HG03460 (cell line): Measurements from ENCODE around the gene LGSN.
"Not testable (repeated sequence)": the region's sequence is repeated elsewhere in the genome, so short reads cannot be mapped to it uniquely, and the experiment has no call there.

Experiments used
- ATAC-seq: cut with Tn5 transposase; IDR thresholded peaks from one replicate; pipeline ENCODE4 v1.9.1; 2021; ENCODE audit not compliant: unreplicated experiment

The LGSN gene

DNA sequence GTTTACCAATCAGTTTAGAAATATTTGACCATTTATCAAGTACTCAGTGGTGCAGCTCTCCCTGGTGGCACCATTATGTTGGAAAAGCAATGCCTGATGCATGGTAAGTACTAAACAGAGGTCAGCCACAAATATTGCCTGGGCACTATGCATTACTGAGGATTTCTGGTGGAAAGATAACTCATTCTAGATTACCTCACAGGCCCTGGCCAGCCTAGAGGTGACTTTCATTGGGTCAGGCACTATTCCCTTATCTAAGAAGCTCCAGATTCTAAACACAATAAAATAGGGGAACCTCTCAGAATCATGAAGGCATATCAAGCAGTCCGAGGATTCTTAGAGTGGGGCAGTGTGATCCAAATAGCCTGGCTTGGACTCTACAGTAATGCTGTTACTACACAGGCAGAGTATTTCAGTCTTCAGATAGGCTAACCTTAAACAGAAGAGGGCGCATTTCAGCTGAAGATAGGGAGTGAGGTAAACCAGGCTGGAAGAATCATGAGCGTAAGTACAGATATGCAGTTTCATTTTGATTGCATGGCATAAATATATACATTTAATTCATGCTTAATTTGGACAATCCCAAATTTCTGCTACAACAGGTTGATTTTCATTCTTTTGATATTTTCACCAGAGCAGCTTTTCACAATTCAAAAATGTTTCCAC is 12.1 kb downstream of the LGSN start:
- ATAC-seq = peak; percentile 80

DNA sequence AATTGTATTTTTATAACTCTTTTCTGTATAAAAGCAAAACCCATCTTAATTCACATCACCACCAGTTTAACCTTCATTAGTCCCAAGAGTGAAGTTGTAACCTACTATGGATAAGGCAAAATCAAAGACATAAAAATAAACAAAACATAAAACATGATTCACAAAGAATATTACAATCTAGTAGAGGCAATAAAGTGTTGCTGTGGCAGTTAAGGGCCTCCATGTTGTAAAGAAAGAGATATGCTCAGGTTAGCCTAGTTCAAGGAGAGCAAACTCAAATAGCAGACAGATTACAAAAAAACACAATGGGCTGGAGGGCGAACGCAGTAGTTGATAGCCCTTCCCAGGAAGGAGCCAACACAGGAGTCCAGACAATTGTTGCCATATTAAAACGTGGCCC is 13.4 kb downstream of the LGSN start:
- ATAC-seq = no peak

- ATAC-seq = no peak
Observed at GRCh38 chr6:63305277-63305676, 14.5 kb downstream of the LGSN start.

DNA sequence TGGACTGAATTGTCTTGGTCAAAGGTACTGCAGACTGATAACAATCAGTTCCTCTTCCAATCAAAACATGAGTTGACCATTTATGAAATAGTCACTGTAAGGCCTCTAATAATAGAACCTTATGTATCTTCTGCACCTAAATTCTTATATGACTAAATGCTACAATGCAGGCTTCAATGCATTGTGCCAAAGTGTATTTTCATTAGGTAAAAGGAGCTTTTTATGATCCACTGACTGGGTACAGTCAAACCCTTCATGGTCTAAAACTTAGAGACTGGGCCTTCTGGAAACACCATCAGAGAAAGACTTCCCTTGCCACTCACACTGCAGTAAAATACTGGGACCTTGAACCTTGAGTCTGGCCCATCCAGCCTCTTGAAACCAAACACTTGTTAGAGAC is 16.3 kb downstream of the LGSN start:
- ATAC-seq = no peak

DNA sequence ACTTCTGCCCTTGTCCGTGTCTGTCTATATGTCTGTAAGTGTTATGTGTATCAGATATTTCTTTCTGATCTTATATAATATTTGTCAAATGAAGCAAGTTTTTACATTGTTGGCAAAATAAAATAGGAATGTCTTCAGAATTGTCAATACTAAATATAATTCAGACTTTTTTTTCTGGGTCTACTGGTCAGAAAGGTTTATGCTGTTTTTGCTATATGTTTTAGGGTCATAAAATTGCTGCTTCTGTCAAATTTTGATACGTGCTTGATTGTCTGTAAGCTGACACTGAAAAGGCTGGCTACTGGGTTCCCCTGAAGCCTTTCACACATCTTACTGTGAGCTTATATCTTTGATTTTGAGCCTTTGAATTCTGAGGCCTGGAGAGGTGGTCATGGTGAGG is 20.1 kb downstream of the LGSN start:
- no peak for ATAC-seq

GRCh38 chr6:63295553-63296194 is 24.1 kb downstream of the LGSN start:
- ATAC-seq = no peak

GRCh38 chr6:63290492-63291058 is 29.2 kb downstream of the LGSN start:
- no peak for ATAC-seq

DNA sequence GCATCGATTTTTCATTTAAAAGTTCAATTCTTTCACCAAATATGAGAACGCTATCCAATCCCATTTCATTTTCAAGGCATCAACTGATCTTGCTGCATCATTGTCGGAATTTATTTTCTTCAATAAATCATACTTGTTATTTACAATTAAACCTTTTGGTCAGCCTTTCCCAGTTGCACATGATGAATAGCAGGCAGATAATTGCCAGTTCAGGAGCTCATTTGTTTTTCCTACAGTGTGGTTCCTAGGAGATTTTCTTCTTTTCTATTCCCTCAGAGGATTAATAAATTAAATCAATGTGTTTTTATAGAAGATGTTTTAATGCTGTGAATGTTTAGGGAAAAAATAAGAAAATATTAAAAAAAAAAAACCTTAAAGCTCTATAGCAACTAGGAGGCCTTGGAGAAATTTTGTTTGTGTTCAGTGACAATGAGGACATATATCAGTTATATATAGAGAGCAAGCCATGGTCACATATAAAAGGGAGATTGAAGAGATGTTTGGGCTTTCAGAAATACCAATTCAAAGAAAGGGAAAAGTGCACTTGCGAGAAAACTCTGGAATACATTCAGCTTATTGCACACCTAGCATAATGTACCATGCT is 30.4 kb downstream of the LGSN start:
- ATAC-seq = no peak

GRCh38 chr6:63280639-63281180 is 39.1 kb downstream of the LGSN start:
- ATAC-seq = no peak

DNA sequence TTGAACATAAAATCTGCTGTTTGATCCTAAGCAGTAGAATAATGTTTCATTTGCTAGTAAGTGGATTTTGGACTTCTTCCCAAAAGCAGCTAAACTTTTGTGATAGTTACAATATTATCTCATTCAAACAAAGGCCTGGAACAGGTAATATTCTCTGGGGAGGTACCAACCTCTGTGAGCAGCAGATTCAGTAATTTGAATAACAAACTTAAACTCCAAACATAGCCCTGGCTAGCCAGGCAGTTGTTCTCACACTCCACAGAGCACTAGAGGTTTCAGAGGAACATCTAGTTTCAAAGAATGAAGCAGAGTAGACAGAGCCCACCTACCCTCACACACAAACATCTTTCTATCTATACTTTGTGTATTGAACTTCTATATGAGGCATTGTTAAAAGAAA is 40.9 kb downstream of the LGSN start:
- no peak for ATAC-seq

- ATAC-seq = no peak
Observed at GRCh38 chr6:63275953-63276352, 43.8 kb downstream of the LGSN start.

DNA sequence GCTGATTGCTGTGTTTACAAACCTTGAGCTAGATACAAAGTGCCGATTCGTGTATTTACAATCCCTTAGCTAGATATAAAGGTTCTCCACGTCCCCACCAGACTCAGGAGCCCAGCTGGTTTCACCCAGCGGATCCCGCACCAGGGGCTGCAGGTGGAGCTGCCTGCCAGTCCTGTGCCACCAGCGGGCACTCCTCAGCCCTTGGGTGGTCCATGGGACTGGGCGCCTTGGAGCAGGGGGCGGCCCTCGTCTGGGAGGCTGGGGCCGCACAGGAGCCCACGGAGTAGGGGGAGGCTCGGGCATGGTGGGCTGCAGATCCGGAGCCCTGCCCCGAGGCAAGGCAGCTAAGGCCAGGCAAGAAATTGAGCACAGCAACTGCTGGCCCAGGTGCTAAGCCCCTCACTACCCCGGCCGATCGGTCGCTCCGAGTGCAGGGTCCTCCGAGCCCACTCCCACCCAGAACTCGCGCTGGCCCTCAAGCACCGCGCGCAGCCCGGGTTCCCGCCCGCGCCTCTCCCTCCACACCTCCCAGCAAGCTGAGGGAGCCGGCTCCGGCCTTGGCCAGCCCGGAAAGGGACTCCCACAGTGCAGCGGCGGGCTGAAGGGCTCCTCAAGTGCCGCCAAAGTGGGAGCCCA is 44.9 kb downstream of the LGSN start:
- ATAC-seq = not testable (repeated sequence)

GRCh38 chr6:63272397-63272796 is 47.4 kb downstream of the LGSN start:
- ATAC-seq = no peak

DNA sequence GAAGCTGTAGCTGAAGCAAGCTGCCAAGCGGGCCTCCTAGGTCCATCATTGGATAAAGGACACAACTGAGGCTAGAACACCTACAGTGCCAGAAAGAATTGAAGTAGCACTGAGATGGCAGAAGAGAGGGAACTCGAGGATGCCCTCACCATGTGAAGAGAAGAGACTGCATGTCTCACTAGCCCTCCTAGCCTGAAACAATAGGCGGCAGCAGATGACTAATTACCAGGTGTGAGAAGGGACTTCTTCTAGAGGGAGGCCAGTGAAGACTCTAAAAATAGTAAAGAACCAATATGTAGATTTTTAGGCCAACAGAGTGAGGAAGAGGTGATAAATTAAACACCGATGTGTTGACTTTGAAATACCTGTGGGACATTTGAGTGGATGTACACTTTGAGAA is 50.3 kb downstream of the LGSN start:
- no peak for ATAC-seq

DNA sequence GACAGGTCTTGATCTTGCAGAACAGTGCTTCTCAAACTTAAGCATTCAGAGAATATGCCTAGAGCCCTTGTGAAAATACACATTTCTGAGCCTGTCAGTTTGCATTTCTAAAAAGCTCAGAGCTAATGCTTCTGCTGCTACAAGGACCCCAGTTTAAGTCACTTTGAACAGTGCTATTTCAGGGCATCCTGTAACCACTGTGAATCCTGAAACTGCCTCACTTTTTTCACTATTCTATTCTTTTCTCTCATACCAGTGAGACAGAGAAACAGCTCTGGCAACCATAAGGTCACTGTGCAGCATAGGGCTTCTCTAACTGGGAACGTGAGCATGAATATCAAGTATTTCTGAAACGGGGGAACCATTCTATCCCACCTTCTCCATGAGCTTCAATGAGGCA is 51.2 kb downstream of the LGSN start:
- peak; percentile 53 for ATAC-seq

DNA sequence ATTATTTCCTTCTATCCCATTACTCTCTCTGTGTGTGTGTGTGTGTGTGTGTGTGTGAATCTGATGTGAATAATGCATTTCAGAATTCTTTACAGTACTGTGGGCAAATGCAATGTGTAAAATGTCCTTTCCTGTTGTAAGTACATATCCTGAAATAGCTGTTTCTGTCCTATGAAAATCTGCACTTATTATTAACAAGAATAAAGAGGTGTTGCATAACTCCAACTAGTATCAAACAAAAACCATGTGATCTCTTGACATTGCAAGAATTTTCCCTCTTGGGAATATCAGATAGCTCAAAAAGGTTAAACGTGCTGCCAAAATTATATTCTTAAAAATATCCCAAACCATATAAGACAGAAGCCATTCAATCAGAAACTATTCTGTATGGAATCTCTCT is 52.0 kb downstream of the LGSN start:
- ATAC-seq = no peak

DNA sequence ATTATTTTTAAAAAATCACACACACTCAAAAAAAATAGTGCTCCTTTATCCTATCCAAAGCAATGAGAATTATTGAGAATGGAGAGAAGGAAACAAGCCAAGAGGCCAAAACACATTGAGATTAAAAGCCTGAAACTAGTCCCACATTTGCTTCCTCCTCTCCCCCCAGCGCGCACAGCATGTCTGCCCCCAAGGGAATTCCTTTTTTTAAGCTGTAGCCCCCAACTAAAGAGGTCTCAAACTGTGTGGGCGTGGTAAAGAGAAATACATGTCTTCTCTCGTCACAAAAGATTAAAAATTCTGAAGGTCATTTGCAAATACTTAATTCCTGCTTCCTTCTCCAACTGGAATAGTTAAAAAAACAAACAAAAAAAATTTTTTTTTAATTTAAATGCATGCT is 52.7 kb downstream of the LGSN start:
- ATAC-seq = no peak

DNA sequence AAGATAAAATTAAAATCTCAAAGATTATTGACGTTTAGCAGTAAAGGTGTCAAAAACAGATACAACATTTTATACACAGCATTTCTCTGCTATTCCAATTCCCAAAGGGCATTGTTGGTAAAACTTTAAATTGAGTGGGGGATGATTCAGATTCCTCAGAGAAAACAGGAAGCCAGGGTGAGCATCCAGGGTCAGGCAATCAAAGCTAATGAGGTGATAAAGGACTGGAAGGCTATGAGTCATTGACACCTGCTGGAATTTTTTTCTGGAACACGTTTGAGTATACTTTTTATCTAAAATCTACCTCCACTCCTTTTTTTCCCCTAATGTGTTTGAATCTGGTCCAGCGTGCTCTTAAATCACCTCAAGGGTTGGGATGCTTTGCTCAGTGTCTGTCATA is 56.3 kb downstream of the LGSN start:
- ATAC-seq = no peak

DNA sequence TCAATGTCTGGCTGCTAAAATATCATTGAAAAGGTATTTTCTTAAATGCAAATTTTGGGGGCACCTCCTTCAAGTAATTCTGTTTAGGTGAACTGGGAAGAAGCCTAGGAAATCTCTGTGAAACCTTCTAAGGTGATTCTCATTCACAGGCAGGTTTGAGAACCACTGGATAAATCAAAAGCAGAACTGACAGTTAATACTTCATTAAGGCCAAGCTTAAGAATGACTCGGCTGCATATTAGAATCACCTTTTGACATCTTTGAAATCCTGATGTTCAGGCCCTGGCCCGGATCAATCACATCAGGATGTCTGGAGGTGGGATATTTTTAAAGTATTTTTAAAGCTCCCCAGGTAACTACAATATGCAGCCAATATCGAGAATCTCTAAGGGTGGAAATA is 58.0 kb downstream of the LGSN start:
- ATAC-seq = no peak

DNA sequence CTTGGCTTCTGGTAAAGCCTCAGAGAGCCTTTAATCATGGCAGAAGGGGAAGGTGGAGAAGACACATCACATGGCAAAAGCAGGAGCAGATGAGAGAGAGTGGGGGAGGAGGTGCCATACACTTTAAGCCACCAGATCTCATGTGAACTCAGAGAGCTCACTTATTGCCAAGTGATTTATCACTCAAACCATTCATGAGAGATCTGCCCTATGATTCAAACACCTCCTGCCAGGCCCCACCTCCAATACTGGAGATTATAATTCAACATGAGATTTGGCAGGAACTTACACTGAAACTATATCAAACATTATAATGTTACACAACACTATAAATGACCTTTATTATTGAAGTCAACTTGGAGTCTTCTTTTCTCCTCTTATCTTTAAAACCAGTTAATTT is 60.6 kb downstream of the LGSN start:
- no peak for ATAC-seq

DNA sequence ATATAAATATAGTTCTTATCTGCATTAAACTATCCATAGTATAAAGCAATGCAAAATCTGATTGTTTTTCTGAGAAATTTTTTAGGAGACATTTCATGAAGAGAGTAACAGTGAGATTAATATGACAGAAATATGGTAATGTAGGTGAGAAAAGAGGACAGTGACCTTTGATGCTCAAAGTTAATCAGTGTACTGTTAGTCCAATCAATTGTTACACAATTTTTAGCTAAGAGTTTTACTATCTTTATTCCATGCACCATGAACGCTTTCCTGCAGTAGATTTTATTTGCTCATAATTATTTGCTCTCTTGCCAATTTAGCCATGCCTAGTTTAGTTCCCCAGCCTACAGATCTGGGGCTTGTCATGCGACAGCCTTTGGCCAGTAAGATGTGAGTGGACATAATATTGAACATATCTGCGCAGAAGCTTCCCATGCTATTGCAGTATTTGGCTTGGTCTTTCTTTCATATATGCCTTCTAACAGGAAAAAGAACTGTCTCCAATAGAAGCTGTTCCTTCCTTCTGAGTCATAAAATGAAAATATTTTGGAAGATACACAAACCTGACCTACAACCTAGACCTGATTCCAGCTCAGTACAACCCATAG is 69.8 kb downstream of the LGSN start:
- no peak for ATAC-seq
